ENCODE measurements around the gene PPP4R2. TPM values are rescaled to one million over a fixed set of nuclear protein-coding genes. Genes with fewer than 3 reads are reported as not detected.

The PPP4R2 gene
- total and polyA plus RNA-seq, 2 donors (not counting 3 experiments of a cell fraction or from before 2014, with no cell fraction given) = 6.5 to 74.4 TPM

GRCh38 chr3:72962317-72962716 lies 34.3 kb upstream of the PPP4R2 start:
- Histone ChIP-seq H3K4me2 (ENCODE audit: insufficient read depth, low read length) (no peak overlapping the region), H3K9ac (replicated peaks; ENCODE audit: extremely low read depth, insufficient read depth, low read length) (no peak overlapping the region), H3K79me2 (ENCODE audit: control insufficient read depth, insufficient read depth, low read length) (no peaks in the 10 kb centered on the region), H3K36me3 (ENCODE audit: control insufficient read depth in 2 of 2, extremely low read depth in 1 of 2, insufficient read depth in 2 of 2, low read length in 2 of 2) (no peaks in the 10 kb centered on the region), H3K4me1 (ENCODE audit: control insufficient read depth, extremely low read depth, insufficient read depth, low read length) (no peaks in the 10 kb centered on the region), H3K9me1 (replicated peaks; ENCODE audit: control insufficient read depth, extremely low read depth, insufficient read depth, low read length) (no peaks in the 10 kb centered on the region), H3K4me3 (replicated peaks in 1 of 3; ENCODE audit: insufficient read depth in 1 of 3, low read depth in 1 of 3, low read length in 3 of 3) (no peak overlapping the region), H3K27ac (ENCODE audit: insufficient read depth, low read depth, low read length) (no peak overlapping the region), H4K20me1 (replicated peaks; ENCODE audit: control insufficient read depth, extremely low read depth, insufficient read depth, low read length) (no peaks in the 10 kb centered on the region), H3K9me3 (replicated peaks; ENCODE audit: control insufficient read depth, insufficient read depth, low read length) (no peaks in the 10 kb centered on the region), H2AFZ (ENCODE audit: low read depth, low read length) (no peak overlapping the region), H3K27me3 (ENCODE audit: control insufficient read depth in 2 of 2, insufficient read depth in 2 of 2, low read length in 2 of 2) (peaks cover 0 to 2% of the 10 kb centered on the region in 2 experiments)
- intact Hi-C loops (cut with micrococcal nuclease) = no loop called here
- DNase-seq (ENCODE audit: low read depth, low spot score) (no peak), FAIRE-seq (no peak)
- POLR2A ChIA-PET = no interaction called here
- no peak for TF ChIP-seq MYC (IDR thresholded peaks at IDR 0.05; ENCODE audit: low read depth, low read length)
- no peak for TF ChIP-seq CTCF (IDR thresholded peaks at IDR 0.05; ENCODE audit: extremely low read depth in 1 of 2, insufficient read depth in 1 of 2, low read depth in 1 of 2, low read length in 2 of 2)
- TF ChIP-seq POLR2AphosphoS5 (IDR thresholded peaks at IDR 0.05; ENCODE audit: insufficient read depth, low read depth, low read length) = no peak
- TF ChIP-seq JUN (IDR thresholded peaks at IDR 0.05; ENCODE audit: borderline replicate concordance, insufficient read depth, insufficient read length, low read depth) = no peak
- TF ChIP-seq POLR2A (IDR thresholded peaks at IDR 0.05; ENCODE audit: low read depth, low read length) = no peak
- no peak for TF ChIP-seq FOS (IDR thresholded peaks at IDR 0.05; ENCODE audit: borderline replicate concordance, insufficient read depth, low read length)
- TF ChIP-seq MAX (IDR thresholded peaks at IDR 0.05; ENCODE audit: insufficient read depth, insufficient read length) = no peak
- no peak for TF ChIP-seq GATA2 (IDR thresholded peaks at IDR 0.05; ENCODE audit: insufficient read depth, insufficient read length, low read depth, low read length)
- TF ChIP-seq EZH2 (IDR thresholded peaks at IDR 0.05; ENCODE audit: borderline replicate concordance, low read depth, low read length, severe bottlenecking) = no peak
- BruUV-seq (replicated peaks) = no TSS peak
- dilution Hi-C loops (cut with MboI; ENCODE audit: extremely low pct_ligation_motif_present, low sequenced_read_pairs) = no loop called here
- CTCF ChIA-PET = no interaction called here

All from endothelial cell of umbilical vein (primary cell).